ENCODE measurements around the gene SSR3. TPM values are rescaled to one million over a fixed set of nuclear protein-coding genes. Genes with fewer than 3 reads are reported as not detected.

The SSR3 gene
- total and polyA plus RNA-seq, 2 donors (not counting 3 experiments of a cell fraction or from before 2014, with no cell fraction given) = 155 to 355 TPM

DNA sequence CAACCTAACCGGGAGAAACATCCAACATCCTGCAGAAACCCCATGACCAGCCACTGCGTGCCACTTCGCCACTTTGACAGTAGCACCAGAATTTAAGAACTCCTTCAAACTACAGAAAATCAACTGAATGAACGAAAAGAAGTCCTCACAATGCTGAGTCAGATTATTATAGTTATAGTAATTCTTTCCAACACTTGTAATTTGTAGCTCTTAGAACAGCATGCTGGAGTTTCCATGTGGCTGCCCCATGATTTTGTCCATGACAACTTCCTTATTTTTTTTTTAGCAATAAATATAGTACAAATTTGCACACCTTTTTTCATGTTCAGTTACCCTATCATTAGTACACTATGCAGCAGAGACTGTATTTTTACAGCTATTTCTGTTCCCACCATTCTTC lies 26.1 kb upstream of the SSR3 start:
- Histone ChIP-seq H3K9me1 (replicated peaks; ENCODE audit: control insufficient read depth, extremely low read depth, insufficient read depth, low read length) (no peaks in the 10 kb centered on the region), H3K9me3 (replicated peaks; ENCODE audit: control insufficient read depth, insufficient read depth, low read length) (no peaks in the 10 kb centered on the region), H3K4me1 (ENCODE audit: control insufficient read depth, extremely low read depth, insufficient read depth, low read length) (no peaks in the 10 kb centered on the region), H3K27ac (ENCODE audit: insufficient read depth, low read depth, low read length) (no peak overlapping the region), H3K79me2 (ENCODE audit: control insufficient read depth, insufficient read depth, low read length) (no peaks in the 10 kb centered on the region), H3K27me3 (ENCODE audit: control insufficient read depth in 2 of 2, insufficient read depth in 2 of 2, low read length in 2 of 2) (peaks cover 0 to 4% of the 10 kb centered on the region in 2 experiments), H3K4me3 (replicated peaks in 1 of 3; ENCODE audit: insufficient read depth in 1 of 3, low read depth in 1 of 3, low read length in 3 of 3) (no peak overlapping the region), H2AFZ (ENCODE audit: low read depth, low read length) (no peak overlapping the region), H3K36me3 (ENCODE audit: control insufficient read depth in 2 of 2, extremely low read depth in 1 of 2, insufficient read depth in 2 of 2, low read length in 2 of 2) (no peaks in the 10 kb centered on the region), H4K20me1 (replicated peaks; ENCODE audit: control insufficient read depth, extremely low read depth, insufficient read depth, low read length) (no peaks in the 10 kb centered on the region), H3K9ac (replicated peaks; ENCODE audit: extremely low read depth, insufficient read depth, low read length) (no peak overlapping the region), H3K4me2 (ENCODE audit: insufficient read depth, low read length) (no peak overlapping the region)
- intact Hi-C loops (cut with micrococcal nuclease) = no loop called here
- CTCF ChIA-PET = no interaction called here
- DNase-seq (ENCODE audit: low read depth, low spot score) (no peak), FAIRE-seq (no peak)
- dilution Hi-C loops (cut with MboI; ENCODE audit: extremely low pct_ligation_motif_present, low sequenced_read_pairs) = no loop called here
- POLR2A ChIA-PET = no interaction called here
- no TSS peak for BruUV-seq (replicated peaks)
- no peak for TF ChIP-seq MAX (IDR thresholded peaks at IDR 0.05; ENCODE audit: insufficient read depth, insufficient read length)
- no peak for TF ChIP-seq EZH2 (IDR thresholded peaks at IDR 0.05; ENCODE audit: borderline replicate concordance, low read depth, low read length, severe bottlenecking)
- TF ChIP-seq POLR2A (IDR thresholded peaks at IDR 0.05; ENCODE audit: low read depth, low read length) = no peak
- TF ChIP-seq FOS (IDR thresholded peaks at IDR 0.05; ENCODE audit: borderline replicate concordance, insufficient read depth, low read length) = no peak
- no peak for TF ChIP-seq MYC (IDR thresholded peaks at IDR 0.05; ENCODE audit: low read depth, low read length)
- TF ChIP-seq POLR2AphosphoS5 (IDR thresholded peaks at IDR 0.05; ENCODE audit: insufficient read depth, low read depth, low read length) = no peak
- no peak for TF ChIP-seq CTCF (IDR thresholded peaks at IDR 0.05; ENCODE audit: extremely low read depth in 1 of 2, insufficient read depth in 1 of 2, low read depth in 1 of 2, low read length in 2 of 2)
- TF ChIP-seq GATA2 (IDR thresholded peaks at IDR 0.05; ENCODE audit: insufficient read depth, insufficient read length, low read depth, low read length) = no peak
- no peak for TF ChIP-seq JUN (IDR thresholded peaks at IDR 0.05; ENCODE audit: borderline replicate concordance, insufficient read depth, insufficient read length, low read depth)
